Natural killer cell treated with Interleukin-12 subunit alpha and Interleukin-12 subunit beta and Interleukin-15 and Interleukin-18, amount 100 ng/mL, for 72 hours (primary cell): Measurements from ENCODE around the gene PLEKHA6. TPM values are rescaled to one million over a fixed set of nuclear protein-coding genes. Genes with fewer than 3 reads are reported as not detected.
"Not testable (repeated sequence)": the region's sequence is repeated elsewhere in the genome, so short reads cannot be mapped to it uniquely, and the experiment has no call there.

Experiments used
- ATAC-seq, 2 donors: fragments of 150-1000 bp; cut with Tn5 transposase in 1 of 2; sonication (Bioruptor Pico), chemical (Tn5 transposase) in 1 of 2; 2 replicates each; pipeline ENCODE4 v1.10.0; 2021
- DNase-seq: peaks from one replicate; pipeline ENCODE4 v3.0.0; 2022; ENCODE audit warnings: low spot score
- H3K27ac Mint-ChIP-seq, 2 donors: 1 replicate in 1 of 2; 2 replicates in 1 of 2; pipeline ENCODE4 v1.8.0; 2022; ENCODE audit warnings: mixed read lengths in 2 of 2, mild to moderate bottlenecking in 1 of 2, moderate library complexity in 1 of 2
- H3K27me3 Mint-ChIP-seq, 2 donors: 1 replicate in 1 of 2; 2 replicates in 1 of 2; pipeline ENCODE4 v1.8.0; 2022; ENCODE audit warnings: mixed read lengths in 2 of 2
- H3K36me3 Mint-ChIP-seq: one replicate; pipeline ENCODE4 v1.8.0; 2022; ENCODE audit warnings: mixed read lengths
- H3K4me1 Mint-ChIP-seq, 2 donors: 1 replicate in 1 of 2; 2 replicates in 1 of 2; pipeline ENCODE4 v1.8.0; 2022; ENCODE audit warnings: low read depth in 2 of 2, mixed read lengths in 2 of 2, mild to moderate bottlenecking in 1 of 2
- H3K4me3 Mint-ChIP-seq: one replicate; pipeline ENCODE4 v1.8.0; 2022; ENCODE audit warnings: mixed read lengths
- H3K9me3 Mint-ChIP-seq: 2 replicates; pipeline ENCODE4 v1.8.0; 2022; ENCODE audit warnings: mixed read lengths
- total RNA-seq, 2 donors: library from RNA; stranded (reverse); gene quantifications; one replicate each; pipeline ENCODE4 v1.2.3, GENCODE V29; 2022

Gene PLEKHA6
- total RNA-seq, 2 donors from 2014 or later, result 0.17 to 0.89 TPM

DNA sequence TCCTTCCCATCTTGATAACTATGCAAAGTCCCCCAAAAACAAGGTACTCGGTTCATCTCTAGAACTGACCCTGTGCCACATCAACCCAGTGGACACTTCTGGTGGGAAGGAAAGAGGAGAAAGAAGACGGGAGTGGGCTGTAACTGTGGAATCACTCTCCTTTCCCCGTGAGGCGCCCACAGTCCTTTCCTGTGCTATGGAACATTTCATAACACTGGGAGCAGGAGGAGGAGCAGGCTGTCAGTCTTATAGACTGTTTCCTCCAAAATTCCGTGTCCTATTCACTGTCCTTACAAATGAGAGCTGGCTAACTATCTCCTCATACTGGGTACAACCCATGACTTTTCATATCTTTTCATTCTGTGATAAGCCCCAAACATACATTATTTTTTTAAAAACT, 40.7 kb downstream of the PLEKHA6 start:
- Mint-ChIP-seq H3K4me3 (no peak overlapping the region), H3K36me3 (no peaks in the 10 kb centered on the region), H3K27me3 (peaks cover 2 to 10% of the 10 kb centered on the region in 2 donors), H3K4me1 (peaks cover 0 to 10% of the 10 kb centered on the region in 2 donors), H3K9me3 (no peaks in the 10 kb centered on the region), H3K27ac (no peak overlapping the region)
- ATAC-seq (no peak), DNase-seq (no peak)

DNA sequence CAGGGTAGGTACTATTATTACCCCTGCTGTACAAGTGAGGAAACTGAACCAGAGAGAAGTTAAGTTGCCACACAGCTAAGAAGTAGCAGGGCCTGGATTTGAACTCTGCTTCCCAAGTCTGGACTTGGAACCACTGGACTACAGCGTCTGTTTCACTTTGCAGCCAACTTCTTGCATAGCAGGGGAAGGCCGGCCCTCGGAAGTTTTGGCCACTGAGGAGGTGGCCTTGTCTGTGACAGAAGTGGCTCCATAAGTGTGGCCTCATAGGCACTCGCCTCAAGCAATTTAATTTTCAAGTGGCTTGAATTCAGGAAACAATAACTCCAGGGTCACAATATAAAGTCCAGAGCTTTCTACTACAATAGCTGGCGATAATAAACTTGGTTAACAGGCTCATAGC, 41.4 kb downstream of the PLEKHA6 start:
- peaks cover 0 to 8% of the 10 kb centered on the region in 2 donors for H3K27me3 Mint-ChIP-seq
- no peaks in the 10 kb centered on the region for H3K36me3 Mint-ChIP-seq
- no peak overlapping the region for H3K4me3 Mint-ChIP-seq
- no peak for ATAC-seq
- no peak for DNase-seq
- H3K27ac Mint-ChIP-seq, result no peak overlapping the region
- H3K4me1 Mint-ChIP-seq, result peaks cover 0 to 4% of the 10 kb centered on the region in 2 donors
- no peaks in the 10 kb centered on the region for H3K9me3 Mint-ChIP-seq

DNA sequence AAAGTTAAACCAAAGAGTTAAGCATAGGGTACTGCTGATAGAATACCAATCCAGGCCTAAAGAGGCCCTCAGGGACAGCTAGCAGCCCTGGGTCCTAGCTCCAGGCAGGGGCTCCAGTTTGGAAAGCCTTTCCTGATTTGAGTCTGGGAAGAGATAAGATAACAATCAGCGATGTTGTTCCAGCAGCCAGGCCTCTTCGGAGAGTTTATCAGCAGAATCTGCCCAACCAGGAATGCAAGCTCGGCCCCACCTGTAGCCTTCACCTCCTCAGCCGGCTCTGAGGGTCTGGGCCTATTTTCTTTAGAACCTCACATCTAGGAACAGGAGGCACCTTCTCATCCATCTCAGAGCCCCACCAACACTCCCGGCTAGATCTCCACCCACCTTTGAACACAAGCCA, 42.6 kb downstream of the PLEKHA6 start:
- no peaks in the 10 kb centered on the region for H3K36me3 Mint-ChIP-seq
- no peaks in the 10 kb centered on the region for H3K9me3 Mint-ChIP-seq
- no peak overlapping the region for H3K27ac Mint-ChIP-seq
- H3K27me3 Mint-ChIP-seq, result peaks cover 0 to 6% of the 10 kb centered on the region in 2 donors
- no peak overlapping the region for H3K4me3 Mint-ChIP-seq
- ATAC-seq (no peak), DNase-seq (no peak)
- H3K4me1 Mint-ChIP-seq, result no peaks in the 10 kb centered on the region

DNA sequence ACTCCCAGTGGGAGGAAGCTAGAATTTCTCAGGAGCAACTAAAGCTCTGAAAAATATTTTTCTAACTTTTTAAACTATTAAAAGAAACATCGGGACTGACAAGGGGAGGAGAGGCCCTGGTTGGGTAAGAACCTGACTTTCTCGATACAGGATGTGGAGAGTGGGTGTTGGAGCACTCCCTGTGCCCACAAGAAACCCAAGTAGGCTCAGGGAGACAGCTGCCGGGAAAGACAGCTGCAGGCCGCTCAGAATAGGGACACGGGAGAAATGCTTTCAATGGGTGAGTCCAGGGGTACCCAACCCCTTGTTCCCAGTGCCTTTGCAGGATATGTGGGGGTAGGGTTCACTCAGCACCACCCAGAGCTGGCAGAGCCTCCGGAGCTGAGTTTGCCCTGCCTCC, 43.6 kb downstream of the PLEKHA6 start:
- Mint-ChIP-seq H3K27me3 (peaks cover 0 to 6% of the 10 kb centered on the region in 2 donors), H3K4me3 (no peak overlapping the region), H3K36me3 (no peaks in the 10 kb centered on the region), H3K27ac (no peak overlapping the region), H3K4me1 (no peaks in the 10 kb centered on the region), H3K9me3 (no peaks in the 10 kb centered on the region)
- DNase-seq (no peak), ATAC-seq (no peak)

- Mint-ChIP-seq H3K4me3 (no peak overlapping the region), H3K36me3 (no peaks in the 10 kb centered on the region), H3K27me3 (peaks cover 8% of the 10 kb centered on the region in 2 donors), H3K9me3 (no peaks in the 10 kb centered on the region), H3K4me1 (no peaks in the 10 kb centered on the region), H3K27ac (no peak overlapping the region)
- ATAC-seq (no peak), DNase-seq (no peak)
Measured at GRCh38 chr1:204314893-204315658, 44.7 kb downstream of the PLEKHA6 start.

DNA sequence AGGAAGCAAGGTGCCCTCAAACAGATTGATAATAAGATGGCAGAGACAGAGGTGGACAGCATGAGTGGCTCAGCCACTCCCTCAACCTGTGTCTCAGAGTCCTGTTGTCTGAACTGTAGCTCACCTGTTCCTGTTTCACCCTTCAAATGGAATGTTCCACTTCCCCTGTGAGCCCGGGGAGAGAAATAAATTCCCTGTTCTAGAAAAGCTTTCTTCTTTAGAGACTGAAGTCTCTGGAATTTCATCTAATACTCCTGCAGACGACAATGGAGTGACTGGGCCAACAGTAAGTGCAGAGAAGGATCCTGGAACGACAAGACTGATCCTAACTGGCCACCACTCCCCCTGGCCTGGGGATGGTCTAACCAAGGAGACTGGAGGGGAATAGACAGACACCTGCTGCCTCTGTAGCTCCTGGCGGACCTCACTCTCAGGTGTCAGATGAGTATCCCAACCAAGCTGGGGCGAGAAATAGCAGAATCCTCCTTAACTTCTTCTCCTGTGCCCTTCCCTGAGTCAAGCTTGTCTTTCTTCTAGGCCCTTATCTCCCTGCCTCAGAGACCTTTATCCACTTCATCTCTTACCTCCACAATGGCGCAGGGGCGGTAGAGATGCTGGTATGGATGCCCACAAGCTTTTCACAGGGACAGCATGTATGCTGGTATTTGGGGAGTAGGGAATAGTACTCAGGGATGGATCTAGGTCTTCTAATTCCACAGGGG, 45.4 kb downstream of the PLEKHA6 start:
- no peak for DNase-seq
- Mint-ChIP-seq H3K27ac (no peak overlapping the region), H3K4me3 (no peak overlapping the region)

GRCh38 chr1:204313675-204314074, 46.1 kb downstream of the PLEKHA6 start:
- Mint-ChIP-seq H3K27me3 (peaks cover 12 to 13% of the 10 kb centered on the region in 2 donors), H3K4me3 (no peak overlapping the region), H3K4me1 (no peaks in the 10 kb centered on the region), H3K9me3 (no peaks in the 10 kb centered on the region), H3K36me3 (no peaks in the 10 kb centered on the region), H3K27ac (no peak overlapping the region)
- ATAC-seq, result no peak
- no peak for DNase-seq

More for the DNA sequence above, 45.4 kb downstream of the PLEKHA6 start:
- no peak for ATAC-seq
- Mint-ChIP-seq H3K9me3 (no peaks in the 10 kb centered on the region), H3K36me3 (no peaks in the 10 kb centered on the region), H3K4me1 (no peaks in the 10 kb centered on the region), H3K27me3 (peaks cover 8 to 13% of the 10 kb centered on the region in 2 donors)

DNA sequence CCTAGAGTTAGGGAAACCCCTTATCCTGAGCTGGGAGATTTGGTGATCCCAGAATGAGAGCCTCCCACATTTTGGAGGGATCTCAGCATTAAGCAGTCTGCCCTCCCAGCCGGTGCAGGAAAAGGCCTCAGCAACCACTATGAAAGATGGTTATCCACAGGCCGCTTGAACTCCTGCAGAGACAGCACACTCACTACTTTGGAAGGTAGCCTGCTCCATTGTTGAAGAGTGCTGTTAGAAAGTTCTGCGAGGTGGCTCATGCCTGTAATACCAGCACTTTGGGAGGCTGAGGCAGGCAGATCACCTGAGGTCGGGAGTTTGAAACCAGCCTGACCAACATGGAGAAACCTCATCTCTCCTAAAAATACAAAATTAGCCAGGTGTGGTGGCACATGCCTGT, 48.8 kb downstream of the PLEKHA6 start:
- H3K4me3 Mint-ChIP-seq, DNase-seq, H3K9me3 Mint-ChIP-seq, H3K27ac Mint-ChIP-seq, H3K4me1 Mint-ChIP-seq, H3K36me3 Mint-ChIP-seq, ATAC-seq: not testable (repeated sequence)
- peaks cover 28 to 34% of the 10 kb centered on the region in 2 donors for H3K27me3 Mint-ChIP-seq

- ATAC-seq, result no peak
- no peaks in the 10 kb centered on the region for H3K4me1 Mint-ChIP-seq
- no peaks in the 10 kb centered on the region for H3K9me3 Mint-ChIP-seq
- no peak for DNase-seq
- H3K4me3 Mint-ChIP-seq, result no peak overlapping the region
- H3K36me3 Mint-ChIP-seq, result no peaks in the 10 kb centered on the region
- H3K27me3 Mint-ChIP-seq, result peaks cover 35 to 56% of the 10 kb centered on the region in 2 donors
- no peak overlapping the region for H3K27ac Mint-ChIP-seq
Measured at GRCh38 chr1:204308023-204308628, 51.6 kb downstream of the PLEKHA6 start.

- Mint-ChIP-seq H3K4me3 (no peak overlapping the region), H3K27ac (no peak overlapping the region), H3K27me3 (peaks cover 34 to 56% of the 10 kb centered on the region in 2 donors), H3K4me1 (no peaks in the 10 kb centered on the region), H3K36me3 (no peaks in the 10 kb centered on the region), H3K9me3 (no peaks in the 10 kb centered on the region)
- DNase-seq (no peak), ATAC-seq (no peak)
Measured at GRCh38 chr1:204307334-204307883, 52.3 kb downstream of the PLEKHA6 start.

GRCh38 chr1:204306076-204306475, 53.7 kb downstream of the PLEKHA6 start:
- H3K27me3 Mint-ChIP-seq, result peaks cover 34 to 56% of the 10 kb centered on the region in 2 donors
- peak in 1 of 2 donors; percentile 45 for ATAC-seq
- no peaks in the 10 kb centered on the region for H3K36me3 Mint-ChIP-seq
- H3K4me3 Mint-ChIP-seq, result no peak overlapping the region
- H3K9me3 Mint-ChIP-seq, result no peaks in the 10 kb centered on the region
- DNase-seq, result no peak
- no peak overlapping the region for H3K27ac Mint-ChIP-seq
- no peaks in the 10 kb centered on the region for H3K4me1 Mint-ChIP-seq

- peaks cover 33 to 42% of the 10 kb centered on the region in 2 donors for H3K27me3 Mint-ChIP-seq
- ATAC-seq (no peak), DNase-seq (no peak)
- no peaks in the 10 kb centered on the region for H3K36me3 Mint-ChIP-seq
- no peak overlapping the region for H3K4me3 Mint-ChIP-seq
- no peak overlapping the region for H3K27ac Mint-ChIP-seq
- no peaks in the 10 kb centered on the region for H3K9me3 Mint-ChIP-seq
- no peaks in the 10 kb centered on the region for H3K4me1 Mint-ChIP-seq
Measured at GRCh38 chr1:204304067-204304466, 55.7 kb downstream of the PLEKHA6 start.

DNA sequence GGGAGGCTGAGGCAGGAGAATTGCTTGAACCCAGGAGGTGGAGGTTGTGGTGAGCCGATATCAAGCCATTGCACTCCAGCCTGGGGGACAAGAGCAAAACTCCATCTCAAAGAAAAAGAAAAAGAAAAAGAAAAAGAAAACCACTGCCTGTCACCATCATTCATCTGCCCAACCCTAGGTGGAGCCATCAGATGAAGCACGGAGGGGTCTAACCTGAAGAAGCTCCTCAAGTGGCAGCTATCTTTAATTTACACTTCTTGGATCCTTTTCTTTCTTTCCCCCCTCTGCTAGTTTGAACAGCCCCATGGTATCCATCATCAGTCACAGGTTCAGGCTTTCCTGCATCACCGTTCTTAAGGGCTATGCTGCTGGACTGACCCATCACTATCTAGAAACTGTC, 57.0 kb downstream of the PLEKHA6 start:
- no peaks in the 10 kb centered on the region for H3K4me1 Mint-ChIP-seq
- DNase-seq (no peak), ATAC-seq (no peak)
- H3K9me3 Mint-ChIP-seq, result no peaks in the 10 kb centered on the region
- H3K4me3 Mint-ChIP-seq, result no peak overlapping the region
- H3K27ac Mint-ChIP-seq, result no peak overlapping the region
- H3K27me3 Mint-ChIP-seq, result peaks cover 30 to 38% of the 10 kb centered on the region in 2 donors
- H3K36me3 Mint-ChIP-seq, result no peaks in the 10 kb centered on the region
